SH-SY5Y (cell line): ENCODE results near the gene ADAMTS13.

ENCODE experiments used
- GATA2 ChIP-seq: IDR thresholded peaks from 2 replicates; pipeline ENCODE4 v1.6.1; 2011; ENCODE audit warnings: mild to moderate bottlenecking, low read depth, low read length
- GATA3 ChIP-seq: IDR thresholded peaks from 2 replicates; pipeline ENCODE4 v1.6.1; 2011; ENCODE audit warnings: low read depth, mild to moderate bottlenecking, low read length, moderate library complexity

DNA sequence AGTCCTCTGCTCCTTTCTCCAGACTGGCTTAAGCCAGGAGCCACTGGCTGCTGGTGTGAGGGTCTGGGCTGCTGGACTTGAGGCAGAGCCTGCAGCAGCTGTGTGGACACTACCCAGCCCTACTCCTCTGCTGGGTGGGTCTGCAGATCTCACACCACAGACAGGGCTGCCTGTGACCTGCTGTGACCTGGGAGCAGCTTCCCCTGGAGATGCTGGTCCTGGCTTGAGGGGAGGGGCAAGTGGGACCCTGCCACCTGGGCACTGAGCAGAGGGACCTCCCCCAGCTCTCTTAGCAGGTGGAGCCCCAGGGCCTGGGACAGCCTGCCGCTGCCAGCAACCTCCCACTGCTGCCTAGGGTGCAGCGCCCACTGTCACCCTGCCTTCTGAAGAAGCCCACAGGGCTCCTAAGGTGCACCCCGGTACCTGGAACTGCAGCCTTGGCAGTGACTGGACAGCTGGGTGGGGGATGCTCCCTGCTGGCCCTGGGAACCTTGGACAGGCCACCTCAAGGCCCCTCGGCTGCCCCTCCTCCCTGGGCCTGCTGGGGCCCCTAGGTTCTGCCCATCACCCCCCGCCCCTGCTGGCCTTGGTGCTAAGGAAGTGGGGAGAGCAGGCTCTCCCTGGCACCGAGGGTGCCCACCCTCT, 46.7 kb downstream of the ADAMTS13 start:
- TF ChIP-seq GATA2 (no peak), GATA3 (no peak)
